Mononuclear cell (primary cell): ENCODE data around the gene AVPI1. TPM values are rescaled to one million over a fixed set of nuclear protein-coding genes. Genes with fewer than 3 reads are reported as not detected.
"Not testable (repeated sequence)": the region's sequence is repeated elsewhere in the genome, so short reads cannot be mapped to it uniquely, and the experiment has no call there.

Source experiments
- H3K27me3 ChIP-seq: 2 replicates; pipeline ENCODE4 v1.6.0; 2011; ENCODE audit warnings: low read length, control low read depth; ENCODE audit not compliant: insufficient read depth
- H3K4me1 ChIP-seq: 2 replicates; pipeline ENCODE4 v1.5.1; 2011; ENCODE audit warnings: mild to moderate bottlenecking, low read length, control low read depth; ENCODE audit not compliant: insufficient read depth
- H3K4me3 ChIP-seq: 2 replicates; pipeline ENCODE4 v1.5.1; 2011; ENCODE audit warnings: mild to moderate bottlenecking, low read length, moderate library complexity
- H3K9me3 ChIP-seq: 2 replicates; pipeline ENCODE4 v1.5.1; 2011; ENCODE audit warnings: low read depth, mild to moderate bottlenecking, control low read depth, low read length
- total RNA-seq: library from RNA; depleted of rRNA; stranded (reverse); fragments of >200 nt; gene quantifications from one replicate; pipeline ENCODE4 v1.2.3, GENCODE V29; 2012

AVPI1 gene
- total RNA-seq, 1 donor, result 7.8 TPM

DNA sequence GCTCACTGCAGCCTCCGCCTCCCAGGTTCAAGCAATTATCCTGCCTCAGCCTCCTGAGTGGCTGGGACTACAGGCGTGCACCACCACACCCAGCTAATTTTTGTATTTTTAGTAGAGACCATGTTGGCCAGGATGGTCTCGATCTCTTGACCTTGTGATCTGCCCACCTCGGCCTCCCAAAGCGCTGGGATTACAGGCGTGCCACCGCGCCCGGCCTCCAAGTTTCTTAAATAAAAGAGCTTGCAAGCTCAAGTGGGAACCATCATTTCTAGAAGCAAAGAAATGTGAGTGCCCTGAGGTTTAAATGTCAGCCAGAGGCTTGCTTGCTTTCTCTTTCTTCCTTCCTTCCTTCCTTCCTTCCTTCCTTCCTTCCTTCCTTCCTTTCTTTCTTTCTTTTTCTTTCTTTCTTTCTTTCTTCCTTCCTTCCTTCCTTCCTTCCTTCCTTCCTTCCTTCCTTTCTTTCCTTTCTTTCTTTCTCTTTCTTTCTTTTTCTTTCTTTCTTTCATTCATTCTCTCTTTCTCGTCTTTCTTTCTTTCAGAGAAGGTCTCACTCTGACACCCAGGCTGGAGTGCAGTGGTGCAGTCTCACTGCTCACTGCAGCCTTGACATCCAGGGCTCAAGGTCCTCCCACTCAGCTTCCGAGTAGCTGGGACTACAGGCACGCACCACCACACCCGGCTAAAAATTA lies 44.4 kb downstream of the AVPI1 start:
- H3K4me3 ChIP-seq, H3K27me3 ChIP-seq, H3K9me3 ChIP-seq: not testable (repeated sequence)
- H3K4me1 ChIP-seq, result peaks cover 26% of the 10 kb centered on the region

DNA sequence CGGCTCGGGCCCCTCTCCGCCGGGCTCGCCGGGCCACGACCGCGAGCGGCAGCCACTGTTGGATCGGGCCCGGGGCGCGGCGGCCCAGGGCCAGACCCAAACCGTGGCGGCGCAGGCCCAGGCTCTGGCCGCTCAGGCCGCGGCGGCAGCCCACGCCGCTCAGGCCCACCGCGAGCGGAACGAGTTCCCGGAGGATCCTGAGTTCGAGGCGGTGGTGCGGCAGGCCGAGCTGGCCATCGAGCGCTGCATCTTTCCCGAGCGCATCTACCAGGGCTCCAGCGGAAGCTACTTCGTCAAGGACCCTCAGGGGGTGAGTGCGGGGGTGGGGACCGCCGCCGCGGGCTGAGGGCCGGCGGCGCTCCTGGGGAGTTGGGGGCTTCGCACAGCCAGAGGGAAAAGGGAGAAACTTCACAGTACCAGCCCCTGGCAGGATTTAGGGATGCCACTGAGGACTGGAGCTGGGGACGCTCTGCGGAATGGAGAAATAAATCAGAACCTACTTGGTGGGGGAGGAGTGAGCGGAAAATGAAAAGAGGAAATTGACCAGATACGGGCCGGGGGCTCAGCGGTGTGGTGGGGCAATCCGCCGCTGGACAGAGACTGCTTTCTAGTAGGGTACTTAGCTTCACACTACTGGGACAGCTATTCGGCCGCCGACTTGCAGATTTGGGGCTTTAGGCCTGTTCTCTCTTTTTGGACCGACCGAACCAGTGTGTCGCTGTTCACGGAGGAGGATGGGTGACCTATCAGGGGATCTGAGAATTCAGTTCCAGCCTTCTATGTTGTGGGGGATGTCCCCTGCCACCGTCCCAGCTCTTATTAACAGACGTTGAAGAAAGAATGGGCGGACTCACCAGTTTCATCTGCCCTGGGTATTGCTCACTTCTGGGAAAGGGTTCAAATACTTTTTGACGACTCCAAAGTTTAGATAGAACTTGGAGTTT lies 45.9 kb downstream of the AVPI1 start:
- H3K4me1 ChIP-seq, result peaks cover 22% of the 10 kb centered on the region
- H3K4me3 ChIP-seq, result peak overlapping the region; percentile 82
- no peaks in the 10 kb centered on the region for H3K9me3 ChIP-seq
- H3K27me3 ChIP-seq, result no peaks in the 10 kb centered on the region

DNA sequence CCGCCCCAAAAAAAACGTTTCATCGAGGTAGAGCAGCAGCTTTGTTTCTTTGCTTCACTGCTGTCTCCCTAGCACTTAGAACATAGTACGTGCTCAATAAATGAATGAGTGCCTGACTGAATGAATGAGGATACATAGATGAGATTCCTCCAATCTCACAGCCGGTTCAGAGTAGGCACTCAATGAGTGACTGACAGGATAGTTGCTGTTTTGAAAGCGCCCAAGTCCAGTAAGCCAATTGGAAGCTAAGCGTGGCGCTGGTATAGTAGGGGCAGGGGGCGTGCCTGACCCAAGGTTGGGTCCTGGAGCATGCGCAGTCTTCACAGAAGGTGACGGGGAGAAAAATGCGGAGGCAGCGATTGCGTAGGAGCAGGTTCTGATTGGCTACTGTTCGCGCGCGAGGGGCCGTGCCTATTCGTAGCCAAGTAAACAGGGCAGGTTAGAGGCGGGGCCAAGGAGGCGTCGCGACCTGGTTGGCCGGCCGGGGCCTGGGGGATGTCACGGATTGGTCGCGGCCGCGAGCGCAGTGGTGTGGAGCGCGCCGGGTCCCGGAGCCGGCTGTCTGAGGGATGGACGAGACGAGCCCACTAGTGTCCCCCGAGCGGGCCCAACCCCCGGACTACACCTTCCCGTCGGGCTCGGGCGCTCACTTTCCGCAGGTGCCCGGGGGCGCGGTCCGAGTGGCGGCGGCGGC lies 46.7 kb downstream of the AVPI1 start, which contains the start of gene PI4K2A:
TSS of gene PI4K2A (plus strand) at position 498 of the 694 bp plus-strand sequence. CDS start at position 570, 72 bp downstream.
- Histone ChIP-seq H3K4me1 (peaks cover 22% of the 10 kb centered on the region), H3K27me3 (no peaks in the 10 kb centered on the region), H3K4me3 (peak within 1 kb of the TSS; percentile 82), H3K9me3 (no peaks in the 10 kb centered on the region)

DNA sequence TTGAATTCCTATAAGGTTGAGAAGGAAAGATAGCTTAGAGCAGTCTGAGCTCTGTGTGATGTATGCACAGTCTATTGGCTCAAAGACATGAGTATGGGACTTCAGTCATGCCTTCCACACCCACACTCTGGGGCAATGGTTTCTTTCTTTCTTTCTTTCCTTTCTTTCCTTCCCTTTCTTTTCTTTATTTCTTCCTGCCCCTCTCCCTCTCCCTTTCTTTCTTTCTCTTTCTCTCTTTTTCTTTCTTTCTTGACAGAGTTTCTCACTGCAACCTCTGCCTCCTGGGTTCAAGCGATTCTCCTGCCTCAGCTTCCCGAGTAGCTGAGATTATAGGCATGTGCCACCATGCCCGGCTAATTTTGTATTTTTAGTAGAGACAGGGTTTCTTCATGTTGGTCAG lies 48.0 kb downstream of the AVPI1 start:
- peaks cover 22% of the 10 kb centered on the region for H3K4me1 ChIP-seq
- H3K9me3 ChIP-seq, H3K4me3 ChIP-seq, H3K27me3 ChIP-seq: not testable (repeated sequence)

DNA sequence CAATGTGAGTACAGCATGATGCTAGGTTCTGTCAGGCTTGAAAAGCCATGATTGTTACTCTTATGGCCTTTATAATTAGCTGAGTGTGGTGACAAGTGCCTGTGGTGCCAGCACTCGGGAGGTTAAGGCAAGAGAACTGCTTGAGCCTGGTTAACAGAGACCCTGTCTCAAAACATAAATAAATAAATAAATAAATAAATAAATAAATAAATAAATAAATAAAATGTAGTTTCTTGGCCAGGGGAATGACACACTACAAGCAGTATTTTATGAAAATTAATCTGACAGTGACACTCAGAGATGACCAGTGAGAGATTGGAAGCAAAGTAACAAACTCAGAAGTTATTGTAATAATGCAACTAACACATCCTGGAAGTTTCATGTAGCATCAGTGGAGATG lies 51.5 kb downstream of the AVPI1 start:
- Histone ChIP-seq H3K4me1 (peaks cover 14% of the 10 kb centered on the region), H3K4me3 (no peak overlapping the region), H3K9me3 (no peaks in the 10 kb centered on the region), H3K27me3 (no peaks in the 10 kb centered on the region)

DNA sequence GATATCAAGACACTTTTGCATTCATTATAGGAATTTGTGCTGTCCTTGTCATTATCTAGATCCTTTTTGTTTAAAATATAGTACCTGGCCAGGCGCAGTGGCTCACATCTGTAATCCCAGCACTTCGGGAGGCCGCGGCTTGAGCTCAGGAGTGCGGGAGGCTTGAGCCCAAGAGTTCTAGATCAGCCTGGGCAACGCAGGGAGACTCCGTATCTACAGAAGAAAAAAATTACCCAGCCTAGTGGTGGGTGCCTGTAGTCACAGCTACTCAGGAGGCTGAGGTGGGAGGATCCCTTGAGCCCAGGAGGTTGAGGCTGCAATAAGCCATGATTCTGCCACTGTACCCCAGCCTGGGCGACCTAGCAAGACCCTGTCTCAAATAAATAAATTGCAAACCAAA lies 53.1 kb downstream of the AVPI1 start:
- no peaks in the 10 kb centered on the region for H3K9me3 ChIP-seq
- H3K4me3 ChIP-seq, result peak overlapping the region; percentile 56
- peaks cover 10% of the 10 kb centered on the region for H3K4me1 ChIP-seq
- no peaks in the 10 kb centered on the region for H3K27me3 ChIP-seq

DNA sequence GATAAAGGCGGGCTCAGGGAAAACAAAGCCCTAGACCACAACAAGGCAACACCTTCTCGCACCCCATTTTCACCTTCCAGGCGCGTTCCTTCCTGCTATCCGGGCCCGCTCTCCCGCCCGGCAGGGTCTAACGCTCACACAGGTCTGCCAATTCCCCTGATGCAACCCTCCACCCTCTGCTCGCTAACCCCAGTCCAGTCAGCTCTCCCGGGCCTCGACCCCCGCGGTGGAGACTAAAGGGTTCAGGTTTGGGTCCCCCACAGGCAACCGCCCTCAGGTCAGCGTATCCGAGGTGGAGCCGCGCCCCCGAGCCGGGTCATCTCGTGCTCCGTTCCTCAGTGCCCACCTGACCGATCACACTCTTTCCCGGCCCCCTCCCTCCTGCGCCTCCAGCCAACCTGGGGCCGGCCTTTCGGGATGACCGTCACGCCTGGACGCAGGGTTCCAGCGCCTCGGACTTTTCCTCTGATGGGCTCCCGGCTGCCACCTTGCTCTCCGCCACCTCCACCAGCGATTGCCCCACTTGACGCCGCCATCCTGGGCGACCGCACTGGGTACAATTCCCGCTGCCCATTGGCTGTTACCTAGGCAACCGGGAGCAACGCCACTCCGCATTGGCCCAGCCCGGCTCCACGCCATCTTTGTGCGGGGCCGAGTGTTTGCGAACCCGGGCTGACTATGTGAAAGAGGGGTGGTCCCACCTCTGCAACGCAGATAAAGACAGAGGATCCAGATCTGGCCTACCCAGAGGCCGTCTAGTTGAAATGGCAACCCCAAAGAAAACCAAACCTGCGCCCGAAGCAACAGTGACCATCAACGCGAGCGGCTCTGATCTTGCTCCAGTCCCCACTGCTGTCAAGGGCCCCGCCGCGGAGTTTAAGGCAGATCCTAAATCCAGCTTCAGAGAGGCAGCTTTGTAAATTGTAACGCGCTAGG lies 53.8 kb downstream of the AVPI1 start, which contains the start of gene MORN4:
TSS of gene MORN4 (minus strand) at position 552 of the 936 bp plus-strand sequence. CDS start 13,847 bp downstream, outside the sequence.
- H3K4me3 ChIP-seq, result peak within 1 kb of the TSS; percentile 56
- H3K4me1 ChIP-seq, result peaks cover 10% of the 10 kb centered on the region
- no peaks in the 10 kb centered on the region for H3K9me3 ChIP-seq
- no peaks in the 10 kb centered on the region for H3K27me3 ChIP-seq

DNA sequence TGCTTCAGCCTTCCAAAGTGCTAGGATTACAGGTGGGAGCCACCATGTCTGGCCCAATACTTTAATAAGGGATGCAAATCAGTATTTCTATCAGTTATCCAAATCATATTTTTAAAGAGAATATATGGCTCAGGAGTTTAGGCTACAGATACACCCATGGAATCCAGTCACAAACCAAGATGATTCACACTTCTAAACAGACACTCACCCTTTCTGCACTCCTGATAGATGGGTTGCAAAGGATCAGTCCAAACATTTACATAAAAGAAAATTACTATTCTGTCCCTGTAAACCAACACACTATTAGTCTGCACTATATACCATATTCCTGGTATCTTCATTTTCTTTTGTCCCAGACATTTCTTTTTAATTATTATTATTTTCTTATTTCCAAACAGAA lies 55.9 kb downstream of the AVPI1 start:
- Histone ChIP-seq H3K27me3 (no peaks in the 10 kb centered on the region), H3K4me3 (no peak overlapping the region), H3K4me1 (peaks cover 10% of the 10 kb centered on the region), H3K9me3 (no peaks in the 10 kb centered on the region)

DNA sequence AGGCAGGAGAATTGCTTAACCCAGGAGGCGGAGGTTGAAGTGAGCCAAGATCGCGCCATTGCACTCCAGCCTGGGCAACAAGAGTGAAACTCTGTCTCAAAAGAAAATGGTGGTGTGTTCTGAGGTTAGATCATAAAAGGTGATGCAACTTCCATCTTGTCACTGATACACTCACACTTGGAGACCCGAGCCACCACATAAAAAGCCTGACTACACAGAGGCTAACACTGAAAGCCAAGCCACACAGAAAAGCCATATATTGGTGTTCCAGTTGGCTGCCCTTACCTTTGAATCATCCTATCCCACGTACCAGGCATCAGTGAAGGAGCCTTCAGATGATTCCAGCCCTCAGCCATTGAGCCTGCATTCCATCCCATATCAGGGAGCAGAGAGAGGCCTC lies 57.8 kb downstream of the AVPI1 start:
- H3K27me3 ChIP-seq, result no peaks in the 10 kb centered on the region
- H3K4me3 ChIP-seq, result no peak overlapping the region
- peaks cover 10% of the 10 kb centered on the region for H3K4me1 ChIP-seq

DNA sequence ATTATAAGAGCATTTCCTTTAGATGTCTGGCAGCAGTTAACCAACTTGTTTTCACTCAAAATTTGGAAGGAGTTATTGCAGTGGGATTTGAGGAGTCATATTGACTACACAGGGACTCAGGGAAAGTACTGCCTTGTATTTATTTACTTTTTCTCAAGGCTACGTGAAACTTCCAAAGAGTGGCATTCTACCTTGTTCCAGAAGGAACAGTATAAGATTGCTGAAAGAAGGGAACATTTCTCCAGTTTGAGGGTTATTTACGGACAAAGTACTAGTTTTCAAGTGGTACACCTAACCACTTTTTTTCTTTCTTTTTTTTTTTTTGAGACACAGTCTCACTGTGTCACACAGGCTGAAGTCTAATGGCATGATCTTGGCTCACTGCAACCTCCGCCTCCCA lies 58.8 kb downstream of the AVPI1 start:
- Histone ChIP-seq H3K4me1 (peaks cover 4% of the 10 kb centered on the region), H3K27me3 (no peaks in the 10 kb centered on the region), H3K9me3 (no peaks in the 10 kb centered on the region), H3K4me3 (no peak overlapping the region)

More for the DNA sequence above, 57.8 kb downstream of the AVPI1 start:
- H3K9me3 ChIP-seq, result no peaks in the 10 kb centered on the region

DNA sequence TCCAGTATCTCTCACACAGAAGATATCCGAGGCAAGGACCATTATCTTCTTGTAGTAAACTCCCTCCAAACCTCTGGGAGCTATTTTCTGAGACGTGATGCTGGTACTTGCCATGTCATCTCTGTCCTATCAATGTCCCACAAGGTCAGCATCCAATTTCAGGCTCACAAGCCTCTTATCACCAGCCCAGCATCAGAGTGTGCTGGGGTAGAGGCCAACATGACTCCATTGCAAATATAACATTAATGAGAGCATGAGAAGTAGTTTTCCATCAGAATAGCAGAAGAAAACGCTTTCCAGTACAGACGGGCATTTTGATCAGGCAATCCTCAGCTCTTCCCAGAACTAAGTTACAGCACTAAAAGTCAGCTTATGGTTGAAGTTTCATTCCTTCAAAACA lies 59.3 kb downstream of the AVPI1 start:
- H3K27me3 ChIP-seq, result no peaks in the 10 kb centered on the region
- H3K4me3 ChIP-seq, result no peak overlapping the region
- no peaks in the 10 kb centered on the region for H3K9me3 ChIP-seq
- peaks cover 1% of the 10 kb centered on the region for H3K4me1 ChIP-seq
